NCI-H2171 (cell line): ENCODE results near the gene RPL37A.

Experiments
- DNase-seq: peaks from one replicate; lab custom pipeline; 2025; lab: John Stamatoyannopoulos, UW

The RPL37A gene

DNA sequence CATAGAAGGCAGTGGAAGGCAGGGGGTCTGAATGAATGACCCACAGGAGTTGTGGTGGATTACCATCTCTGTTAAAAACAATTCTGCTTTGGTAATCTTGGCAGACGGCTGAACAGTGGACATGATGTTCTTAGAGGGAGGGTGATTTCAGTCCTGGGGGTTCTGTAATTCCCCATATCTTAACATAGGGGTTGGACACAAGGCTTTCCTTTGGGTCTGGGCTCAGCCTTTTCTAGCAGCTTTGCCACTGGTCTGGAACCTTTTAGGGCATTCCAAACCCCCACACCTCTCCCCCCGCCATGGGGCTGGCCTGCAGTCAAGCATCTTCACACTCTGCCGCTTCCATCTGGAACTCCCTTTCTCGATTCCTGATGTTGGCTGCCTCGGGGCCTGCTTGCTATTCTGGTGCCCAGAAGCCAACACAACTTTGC is 50.3 kb downstream of the RPL37A start:
- DNase-seq = peak; percentile 14

DNA sequence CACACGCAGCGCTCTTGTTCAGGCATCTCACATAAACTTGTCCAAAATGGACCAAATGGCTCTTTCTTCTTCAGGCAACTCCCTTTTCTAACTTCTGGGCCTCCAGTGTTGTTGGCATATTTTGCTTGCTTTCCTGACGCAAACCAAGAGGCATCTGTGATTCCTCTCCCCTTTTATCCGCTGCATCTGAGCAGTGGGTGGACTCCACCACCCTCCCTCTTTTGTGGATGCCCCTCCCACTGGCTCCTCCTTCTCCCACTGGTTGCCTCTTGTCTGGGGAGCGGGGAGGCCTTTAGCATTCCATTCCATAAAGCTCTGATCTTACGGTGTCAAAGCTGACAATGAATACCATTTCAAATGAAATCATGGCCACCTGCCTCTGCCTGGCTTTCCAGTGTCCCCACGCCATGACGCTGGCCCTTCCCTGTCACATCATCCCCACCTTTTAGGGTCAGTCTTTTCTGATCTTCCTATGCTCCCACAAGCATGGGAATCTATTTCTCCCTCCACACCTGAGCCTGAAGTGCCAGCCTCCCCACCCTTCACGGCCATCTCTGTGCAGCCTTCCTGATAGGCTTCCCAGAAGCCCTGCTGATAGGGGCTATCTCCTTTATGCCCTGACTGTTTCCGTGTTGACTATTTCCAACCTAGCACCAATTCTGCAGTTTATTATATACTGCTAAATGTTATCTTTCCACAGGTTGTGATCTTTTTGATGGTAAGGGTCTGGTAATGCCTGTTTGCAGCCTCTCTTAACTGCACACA is 51.5 kb downstream of the RPL37A start:
- DNase-seq = no peak

DNA sequence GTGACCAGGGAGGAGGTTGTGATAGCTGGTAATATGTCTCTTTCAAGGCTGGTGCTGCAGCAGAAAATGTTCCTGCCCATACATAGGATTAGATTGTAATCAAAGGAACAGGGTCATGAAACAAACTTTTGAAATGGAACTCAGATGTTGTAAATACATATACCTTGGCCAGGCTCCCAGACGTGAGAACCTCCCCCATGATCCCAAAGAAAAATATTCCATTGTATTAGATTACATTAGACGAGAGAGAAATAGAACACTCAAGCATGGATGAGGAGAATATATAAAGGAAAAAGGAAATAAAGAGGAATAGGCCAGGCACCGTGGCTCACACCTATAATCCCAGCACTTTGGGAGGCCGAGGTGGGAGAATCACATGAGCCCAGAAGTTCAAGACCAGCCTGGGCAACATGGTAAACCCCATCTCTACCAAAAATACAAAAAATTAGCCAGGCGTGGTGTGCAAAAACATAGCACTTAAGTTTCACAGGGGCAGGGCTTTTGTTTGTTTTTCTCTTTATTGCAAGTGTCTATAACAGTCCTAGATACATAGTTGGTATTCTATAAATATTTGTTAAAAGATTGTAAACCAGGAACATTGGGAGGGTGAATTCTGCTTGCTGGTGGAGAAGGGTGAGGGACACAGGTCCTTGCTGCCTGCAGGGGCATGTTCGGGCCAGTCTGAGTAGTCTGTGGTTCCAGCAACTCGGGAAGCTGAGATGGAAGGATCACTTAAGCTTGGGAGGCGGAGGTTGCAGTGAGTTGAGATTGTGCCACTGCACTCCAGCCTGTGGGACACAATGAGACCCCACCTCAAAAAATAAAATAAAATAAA is 52.8 kb downstream of the RPL37A start:
- DNase-seq = no peak

DNA sequence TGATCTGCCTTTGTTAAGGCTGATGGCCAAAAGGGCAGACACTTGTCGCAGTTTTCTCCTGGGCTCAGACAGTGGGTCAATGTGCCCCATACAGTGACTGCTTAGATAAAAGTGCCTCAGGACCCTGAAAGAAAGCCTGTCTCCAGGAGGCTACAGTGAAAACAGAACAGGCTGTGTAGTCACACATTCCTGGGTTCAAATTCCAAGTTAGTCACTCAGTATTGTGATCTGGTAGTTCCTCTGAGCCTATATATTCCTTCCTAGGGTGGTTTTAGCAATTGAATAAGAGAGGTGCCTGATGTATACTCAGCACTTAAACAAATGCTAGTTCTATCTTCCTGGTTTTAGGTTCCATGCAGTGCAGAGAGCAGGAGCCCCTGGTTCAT is 54.4 kb downstream of the RPL37A start:
- no peak for DNase-seq
